Fibroblast of gingiva (primary cell): ENCODE data around the gene RFX4.

Source experiments
- DNase-seq: peaks from one replicate; pipeline ENCODE4 v3.0.0-alpha.2; 2011; ENCODE audit warnings: low read depth

The RFX4 gene

GRCh38 chr12:106766393-106766826 lies 183.6 kb downstream of the RFX4 start:
- DNase-seq = no peak

GRCh38 chr12:106767206-106767605 lies 184.4 kb downstream of the RFX4 start:
- no peak for DNase-seq

GRCh38 chr12:106767954-106768822 lies 185.4 kb downstream of the RFX4 start:
- no peak for DNase-seq

GRCh38 chr12:106769078-106769477 lies 186.3 kb downstream of the RFX4 start:
- DNase-seq = no peak

- DNase-seq = no peak
Observed at GRCh38 chr12:106769546-106769945, 186.7 kb downstream of the RFX4 start.

- DNase-seq = no peak
Observed at GRCh38 chr12:106771425-106771824, 188.6 kb downstream of the RFX4 start.

- no peak for DNase-seq
Observed at GRCh38 chr12:106773286-106774004, 190.6 kb downstream of the RFX4 start.

GRCh38 chr12:106774005-106774807 lies 191.4 kb downstream of the RFX4 start, which contains the start of gene RIC8B:
TSS of gene RIC8B (plus strand) at chr12:106774682. CDS start at chr12:106774746, 64 bp downstream.
- peak; percentile 99 for DNase-seq

- no peak for DNase-seq
Observed at GRCh38 chr12:106774808-106775524, 192.2 kb downstream of the RFX4 start.

- DNase-seq = no peak
Observed at GRCh38 chr12:106776897-106777296, 194.1 kb downstream of the RFX4 start.

GRCh38 chr12:106780010-106780631 lies 197.3 kb downstream of the RFX4 start:
- no peak for DNase-seq

GRCh38 chr12:106782619-106783018 lies 199.8 kb downstream of the RFX4 start:
- no peak for DNase-seq

GRCh38 chr12:106783515-106783914 lies 200.7 kb downstream of the RFX4 start:
- DNase-seq = no peak

GRCh38 chr12:106790020-106790419 lies 207.2 kb downstream of the RFX4 start:
- DNase-seq = no peak

GRCh38 chr12:106791531-106791930 lies 208.7 kb downstream of the RFX4 start:
- DNase-seq = no peak

GRCh38 chr12:106794369-106794768 lies 211.6 kb downstream of the RFX4 start:
- DNase-seq = no peak

- no peak for DNase-seq
Observed at GRCh38 chr12:106801167-106801708, 218.4 kb downstream of the RFX4 start.

GRCh38 chr12:106801830-106802533 lies 219.2 kb downstream of the RFX4 start:
- DNase-seq = no peak

GRCh38 chr12:106804668-106805067 lies 221.9 kb downstream of the RFX4 start:
- no peak for DNase-seq
